Fibroblast of villous mesenchyme (primary cell): ENCODE data around the gene TASP1. TPM values are rescaled to one million over a fixed set of nuclear protein-coding genes. Genes with fewer than 3 reads are reported as not detected.

Source experiments
- DNase-seq: peaks from one replicate; pipeline ENCODE4 v3.0.0-alpha.2; 2010; ENCODE audit warnings: low read depth
- H3K4me3 ChIP-seq: 2 replicates; pipeline ENCODE4 v1.5.1; 2011; ENCODE audit warnings: low read depth, mild to moderate bottlenecking, low read length
- total RNA-seq: library from RNA; depleted of rRNA; stranded (reverse); fragments of >200 nt; gene quantifications from 2 replicates; pipeline ENCODE4 v1.2.3, GENCODE V29; 2012
- TF ChIP-seq, protein P1 (sequence below): IDR thresholded peaks from 2 replicates; pipeline ENCODE4 v1.5.1; 2012; ENCODE audit warnings: low read depth, mild to moderate bottlenecking, low read length; ENCODE audit not compliant: insufficient read depth

TASP1 gene
- total RNA-seq, 1 donor, result 9.5 TPM

DNA sequence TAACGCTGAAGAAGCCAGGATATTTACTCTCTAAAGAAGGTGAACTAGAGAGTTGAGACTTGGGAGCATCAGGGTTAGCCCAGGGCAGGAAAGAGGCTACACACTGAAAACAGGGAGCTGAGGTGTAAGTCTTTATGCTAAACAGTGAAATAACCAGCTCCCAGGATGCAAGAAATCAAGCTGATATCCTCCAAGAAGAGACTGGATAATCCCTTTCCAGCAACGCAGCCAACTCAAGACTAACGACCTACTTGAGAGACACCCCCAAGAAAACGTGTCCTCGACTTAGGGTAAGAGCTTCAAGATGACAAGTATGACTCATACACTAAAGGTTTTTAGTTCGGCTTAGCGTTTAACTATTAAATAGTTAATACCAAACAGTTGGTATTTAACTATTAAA lies 202.2 kb downstream of the TASP1 start:
- DNase-seq, result no peak
- TF ChIP-seq, protein P1, sequence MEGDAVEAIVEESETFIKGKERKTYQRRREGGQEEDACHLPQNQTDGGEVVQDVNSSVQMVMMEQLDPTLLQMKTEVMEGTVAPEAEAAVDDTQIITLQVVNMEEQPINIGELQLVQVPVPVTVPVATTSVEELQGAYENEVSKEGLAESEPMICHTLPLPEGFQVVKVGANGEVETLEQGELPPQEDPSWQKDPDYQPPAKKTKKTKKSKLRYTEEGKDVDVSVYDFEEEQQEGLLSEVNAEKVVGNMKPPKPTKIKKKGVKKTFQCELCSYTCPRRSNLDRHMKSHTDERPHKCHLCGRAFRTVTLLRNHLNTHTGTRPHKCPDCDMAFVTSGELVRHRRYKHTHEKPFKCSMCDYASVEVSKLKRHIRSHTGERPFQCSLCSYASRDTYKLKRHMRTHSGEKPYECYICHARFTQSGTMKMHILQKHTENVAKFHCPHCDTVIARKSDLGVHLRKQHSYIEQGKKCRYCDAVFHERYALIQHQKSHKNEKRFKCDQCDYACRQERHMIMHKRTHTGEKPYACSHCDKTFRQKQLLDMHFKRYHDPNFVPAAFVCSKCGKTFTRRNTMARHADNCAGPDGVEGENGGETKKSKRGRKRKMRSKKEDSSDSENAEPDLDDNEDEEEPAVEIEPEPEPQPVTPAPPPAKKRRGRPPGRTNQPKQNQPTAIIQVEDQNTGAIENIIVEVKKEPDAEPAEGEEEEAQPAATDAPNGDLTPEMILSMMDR, result no peak
- no peak overlapping the region for H3K4me3 ChIP-seq

DNA sequence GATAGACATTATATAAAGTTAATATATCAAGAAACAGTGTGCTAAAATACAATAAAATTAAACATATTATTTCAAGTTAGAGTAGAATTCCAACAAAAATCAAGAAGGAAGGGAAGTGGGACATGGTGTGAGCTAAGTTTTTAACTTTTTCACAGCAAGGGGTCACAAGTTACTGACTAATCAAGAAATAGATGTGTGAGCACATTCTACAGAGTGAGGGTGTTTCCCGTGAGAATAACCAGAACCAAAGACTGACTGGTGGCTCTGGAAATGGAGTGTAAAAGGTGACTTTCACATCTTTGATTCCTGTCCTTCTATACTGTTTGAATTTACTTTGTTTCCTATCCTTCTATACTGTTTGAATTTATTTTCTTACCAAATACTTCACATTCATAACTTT lies 206.6 kb downstream of the TASP1 start:
- TF ChIP-seq, protein P1, result no peak
- no peak overlapping the region for H3K4me3 ChIP-seq

DNA sequence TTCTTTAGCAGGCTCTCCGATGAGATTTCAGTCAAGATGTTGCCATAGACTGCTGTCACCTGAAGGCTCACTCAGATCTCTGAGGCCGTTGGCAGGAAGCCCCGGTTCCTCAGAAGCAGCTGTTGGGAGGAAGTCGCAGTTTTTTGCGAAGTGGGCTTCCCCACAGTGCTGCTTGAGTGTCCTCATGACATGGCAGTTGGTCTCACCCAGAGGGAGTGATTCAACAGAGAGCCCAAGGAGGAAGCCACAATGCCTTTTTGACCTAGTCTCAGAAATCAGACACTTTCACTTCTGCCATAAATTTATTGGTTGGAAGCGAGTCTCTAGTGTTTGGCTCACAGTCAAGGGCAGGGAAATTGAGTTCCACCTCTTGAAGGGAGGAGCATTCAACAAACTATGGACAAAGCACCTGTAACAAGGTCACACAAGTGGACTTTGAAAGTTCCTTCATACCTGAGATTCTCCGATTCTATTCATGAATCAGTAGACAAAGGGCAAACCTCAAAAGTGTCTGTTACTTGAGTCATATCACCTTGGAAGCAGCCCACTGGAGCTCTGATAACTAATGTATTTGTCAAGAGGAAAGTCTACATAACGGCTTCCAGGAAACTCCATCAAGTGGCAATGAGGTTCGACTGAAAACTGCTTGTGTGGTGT lies 208.3 kb downstream of the TASP1 start:
- DNase-seq, result no peak
- TF ChIP-seq, protein P1, result no peak
- H3K4me3 ChIP-seq, result no peak overlapping the region

More for the DNA sequence above, 206.6 kb downstream of the TASP1 start:
- no peak for DNase-seq

DNA sequence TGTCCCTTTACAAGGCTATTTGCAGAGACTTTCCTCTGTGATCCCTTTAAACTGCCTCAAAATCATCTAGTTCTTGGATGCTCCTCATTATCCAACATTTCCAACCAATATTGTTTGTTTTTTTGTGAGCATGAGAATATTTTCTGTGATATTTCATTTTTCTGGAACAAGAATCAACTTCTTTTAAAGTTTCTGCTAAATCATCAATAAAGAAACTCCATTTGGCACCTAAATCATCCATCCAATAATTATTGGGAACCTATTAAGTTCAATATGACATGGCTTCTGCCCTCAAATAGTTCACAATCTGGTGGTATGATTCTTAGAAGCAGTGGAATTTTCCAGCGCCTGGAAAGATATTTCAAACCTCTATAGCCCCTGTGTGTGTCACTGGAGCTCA lies 210.0 kb downstream of the TASP1 start:
- TF ChIP-seq, protein P1, result no peak
- no peak for DNase-seq
- H3K4me3 ChIP-seq, result no peak overlapping the region

DNA sequence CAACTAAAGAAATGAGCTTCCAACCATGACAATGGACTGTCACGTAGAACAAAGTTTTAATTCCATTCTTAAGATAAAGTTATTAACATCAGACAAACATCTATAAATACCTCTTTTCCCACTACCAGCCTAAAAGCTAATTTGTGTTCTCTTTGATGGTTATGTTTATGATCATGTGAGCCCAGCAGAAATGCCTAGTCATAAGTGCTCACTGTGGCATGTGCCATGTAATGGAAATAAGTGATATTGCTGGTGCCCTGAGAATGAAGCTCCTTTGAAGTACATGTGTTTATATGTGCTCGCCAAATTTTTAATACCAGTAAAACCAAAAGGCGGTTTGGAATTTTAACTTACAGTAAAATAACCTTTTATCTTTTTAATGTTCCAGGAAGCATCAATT lies 211.9 kb downstream of the TASP1 start:
- TF ChIP-seq, protein P1, result no peak
- H3K4me3 ChIP-seq, result no peak overlapping the region
- no peak for DNase-seq

GRCh38 chr20:13425381-13426135 lies 213.2 kb downstream of the TASP1 start:
- H3K4me3 ChIP-seq, result no peak overlapping the region
- no peak for DNase-seq
- TF ChIP-seq, protein P1, result no peak
